ENCODE results near the gene SIGMAR1. TPM values are rescaled to one million over a fixed set of nuclear protein-coding genes. Genes with fewer than 3 reads are reported as not detected.

SIGMAR1 gene
- total and polyA plus RNA-seq, 2 of the 4 experiments (the other 2 are of a cell fraction), result 44.6 to 88.9 TPM

DNA sequence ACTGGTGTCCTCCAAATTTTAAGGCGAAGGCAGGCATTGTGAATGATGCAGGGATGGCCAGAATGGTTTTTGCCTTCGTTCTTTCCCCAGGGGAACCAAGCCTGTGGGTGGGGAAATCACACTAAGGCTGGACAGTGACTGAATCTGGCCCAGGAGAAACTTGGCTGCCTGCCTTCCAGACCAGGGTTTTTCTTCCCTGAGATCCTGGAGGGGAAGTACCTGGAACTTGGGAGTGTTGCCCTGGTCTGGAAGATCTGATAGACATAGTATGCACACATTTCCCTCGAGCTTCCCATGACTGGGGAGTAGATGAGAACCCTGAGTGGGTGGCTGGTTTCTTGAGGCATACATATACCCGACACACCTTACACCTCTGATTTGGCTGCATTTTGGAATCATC, 13.7 kb upstream of the SIGMAR1 start:
- WGBS, 2 experiments (ENCODE audit: extremely low coverage in 2 of 2, insufficient read length in 1 of 2), result 70% methylated on average over 2 of the region's 4 CpGs; no CpG with 5 or more reads in 1 of the 2 experiments
- CTCF ChIA-PET, result no interaction called here
- Histone ChIP-seq H3K9ac (ENCODE audit: low read depth, low read length) (peak overlapping the region; percentile 99), H3K36me3 (ENCODE audit: control insufficient read depth, insufficient read depth, low read length) (peaks cover 16% of the 10 kb centered on the region), H3K9me3 (ENCODE audit: control insufficient read depth, insufficient read depth, low read length) (no peaks in the 10 kb centered on the region), H2AK5ac (ENCODE audit: low read depth, low read length) (peak overlapping the region; percentile 45), H4K20me1 (ENCODE audit: insufficient read depth, low read length) (no peaks in the 10 kb centered on the region), H3K4me1 (ENCODE audit: control insufficient read depth, insufficient read depth, low read length) (peaks cover 42% of the 10 kb centered on the region), H2BK15ac (ENCODE audit: low read depth, low read length) (no peak overlapping the region; the same call in 2 of the 3 replicates), H2BK5ac (ENCODE audit: low read depth, low read length, poor library complexity, severe bottlenecking) (no peak overlapping the region), H2AK9ac (replicated peaks; ENCODE audit: low read depth, low read length, poor library complexity) (peak overlapping the region; percentile 81), H3K14ac (replicated peaks; ENCODE audit: low read depth, low read length) (peak overlapping the region; percentile 38), H3K18ac (ENCODE audit: low read depth, low read length) (no peak overlapping the region; the same call in 1 of the 2 replicates), H3K4ac (ENCODE audit: low read depth, low read length) (peak overlapping the region; percentile 90), H3K79me1 (ENCODE audit: low read depth in 1 of 2, low read length in 2 of 2) (peaks cover 15 to 53% of the 10 kb centered on the region in 2 experiments), H3K27ac (ENCODE audit: insufficient read depth, low read length) (peak overlapping the region; percentile 88), H3K23ac (ENCODE audit: low read depth, low read length) (peak overlapping the region; percentile 41), H3K4me3 (ENCODE audit: insufficient read depth, low read depth, low read length) (peak overlapping the region; percentile 75), H3K27me3 (ENCODE audit: control insufficient read depth, insufficient read depth, low read length) (no peaks in the 10 kb centered on the region), H4K8ac (ENCODE audit: low read depth in 2 of 2, low read length in 2 of 2) (peak overlapping the region; percentile 81 to 94), H2AFZ (replicated peaks; ENCODE audit: low read length, poor library complexity) (peak overlapping the region; percentile 35), H3K9me1 (ENCODE audit: insufficient read depth, low read length) (peaks cover 32% of the 10 kb centered on the region), H4K5ac (ENCODE audit: low read depth, low read length) (peak overlapping the region; percentile 99), H2BK120ac (ENCODE audit: low read depth, low read length) (no peak overlapping the region), H2BK20ac (ENCODE audit: low read depth, low read length) (no peak overlapping the region), H3K4me2 (ENCODE audit: low read depth, low read length) (peak overlapping the region; percentile 99), H3K56ac (ENCODE audit: extremely low read depth, insufficient read depth, low read length) (peak overlapping the region; percentile 89; the same call in 1 of the 2 replicates), H4K91ac (ENCODE audit: insufficient read depth, low read depth, low read length) (peak overlapping the region; percentile 84; the same call in 1 of the 2 replicates)
- intact Hi-C loops (cut with micrococcal nuclease), result no loop called here
- in situ Hi-C loops (cut with MboI; ENCODE audit: low sequenced_read_pairs), result no loop called here
- DNase-seq, result peak; percentile 54
- TF ChIP-seq RAD21 (IDR thresholded peaks at IDR 0.05; ENCODE audit: low read length), result no peak
- TF ChIP-seq, protein P1, sequence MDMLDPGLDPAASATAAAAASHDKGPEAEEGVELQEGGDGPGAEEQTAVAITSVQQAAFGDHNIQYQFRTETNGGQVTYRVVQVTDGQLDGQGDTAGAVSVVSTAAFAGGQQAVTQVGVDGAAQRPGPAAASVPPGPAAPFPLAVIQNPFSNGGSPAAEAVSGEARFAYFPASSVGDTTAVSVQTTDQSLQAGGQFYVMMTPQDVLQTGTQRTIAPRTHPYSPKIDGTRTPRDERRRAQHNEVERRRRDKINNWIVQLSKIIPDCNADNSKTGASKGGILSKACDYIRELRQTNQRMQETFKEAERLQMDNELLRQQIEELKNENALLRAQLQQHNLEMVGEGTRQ (IDR thresholded peaks at IDR 0.05; ENCODE audit: low read depth, low read length), result no peak
- TF ChIP-seq, protein P2, sequence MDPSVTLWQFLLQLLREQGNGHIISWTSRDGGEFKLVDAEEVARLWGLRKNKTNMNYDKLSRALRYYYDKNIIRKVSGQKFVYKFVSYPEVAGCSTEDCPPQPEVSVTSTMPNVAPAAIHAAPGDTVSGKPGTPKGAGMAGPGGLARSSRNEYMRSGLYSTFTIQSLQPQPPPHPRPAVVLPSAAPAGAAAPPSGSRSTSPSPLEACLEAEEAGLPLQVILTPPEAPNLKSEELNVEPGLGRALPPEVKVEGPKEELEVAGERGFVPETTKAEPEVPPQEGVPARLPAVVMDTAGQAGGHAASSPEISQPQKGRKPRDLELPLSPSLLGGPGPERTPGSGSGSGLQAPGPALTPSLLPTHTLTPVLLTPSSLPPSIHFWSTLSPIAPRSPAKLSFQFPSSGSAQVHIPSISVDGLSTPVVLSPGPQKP (IDR thresholded peaks at IDR 0.05; ENCODE audit: borderline replicate concordance, low read depth, low read length), result no peak
- TF ChIP-seq MAZ (IDR thresholded peaks at IDR 0.05; ENCODE audit: borderline replicate concordance, low read depth, low read length), result no peak
- no peak for TF ChIP-seq SMC3 (IDR thresholded peaks at IDR 0.05; ENCODE audit: low read depth, low read length)
- BruUV-seq (replicated peaks), result no TSS peak
- ATAC-seq (ENCODE audit: low read depth), result no peak
- POLR2A ChIA-PET (ENCODE audit: unreplicated experiment), result no interaction called here
- dilution Hi-C loops (cut with HindIII; ENCODE audit: low sequenced_read_pairs, unreplicated experiment), result no loop called here

Data from IMR-90 (cell line).